HG02840 (cell line): Measurements from ENCODE around the gene RAD51AP1.
"Not testable (repeated sequence)": the region's sequence is repeated elsewhere in the genome, so short reads cannot be mapped to it uniquely, and the experiment has no call there.

Experiments used
- ATAC-seq: cut with Tn5 transposase; IDR thresholded peaks from one replicate; pipeline ENCODE4 v1.9.1; 2021; ENCODE audit warnings: mild to moderate bottlenecking, moderate library complexity, moderate number of reproducible peaks; ENCODE audit not compliant: unreplicated experiment, low FRiP score

RAD51AP1 gene, protein sequence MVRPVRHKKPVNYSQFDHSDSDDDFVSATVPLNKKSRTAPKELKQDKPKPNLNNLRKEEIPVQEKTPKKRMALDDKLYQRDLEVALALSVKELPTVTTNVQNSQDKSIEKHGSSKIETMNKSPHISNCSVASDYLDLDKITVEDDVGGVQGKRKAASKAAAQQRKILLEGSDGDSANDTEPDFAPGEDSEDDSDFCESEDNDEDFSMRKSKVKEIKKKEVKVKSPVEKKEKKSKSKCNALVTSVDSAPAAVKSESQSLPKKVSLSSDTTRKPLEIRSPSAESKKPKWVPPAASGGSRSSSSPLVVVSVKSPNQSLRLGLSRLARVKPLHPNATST

DNA sequence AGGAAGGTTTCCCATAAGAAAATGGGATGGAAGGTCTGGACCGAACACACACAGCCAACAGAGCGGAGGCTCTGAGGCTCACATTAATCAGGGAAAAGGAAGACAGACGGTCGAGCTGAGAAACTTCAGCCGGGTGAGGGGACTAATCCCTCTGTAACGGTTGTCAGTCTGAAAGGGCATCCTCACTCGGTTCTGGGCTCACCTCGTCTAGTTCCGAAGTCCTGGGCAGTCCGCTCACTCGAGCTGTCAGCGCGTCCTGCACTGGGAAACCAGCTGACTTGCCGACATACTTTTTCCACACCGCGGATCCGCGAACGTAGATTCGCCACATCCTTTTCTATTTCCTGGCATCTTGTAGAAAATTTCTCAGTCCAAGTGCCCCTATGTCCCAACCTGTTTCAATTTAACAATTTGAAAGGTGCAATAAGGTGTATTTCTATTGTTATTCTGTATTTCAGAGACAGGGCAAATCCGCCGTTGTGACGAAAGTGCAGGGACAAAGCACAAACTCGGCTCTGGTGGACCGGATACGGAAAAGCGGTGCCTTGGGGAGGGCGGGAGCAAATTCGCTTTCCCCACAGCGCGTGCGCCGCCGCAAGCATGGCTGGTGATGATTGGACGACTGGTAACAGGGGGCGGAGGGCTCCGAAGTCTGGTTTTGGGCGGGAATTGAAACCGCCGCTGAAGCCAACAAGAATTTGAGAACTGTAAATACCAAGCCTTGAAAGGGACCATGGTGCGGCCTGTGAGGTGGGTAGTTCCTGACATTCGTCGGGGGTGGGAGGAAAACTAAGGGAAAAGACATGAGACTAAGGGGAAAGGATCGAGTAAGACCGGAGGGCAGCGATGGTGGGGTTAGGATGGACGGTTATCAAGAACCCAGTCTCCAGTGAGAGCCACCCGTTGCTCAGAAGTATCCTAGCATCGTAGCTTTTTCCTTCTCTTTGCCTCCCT is at the start of gene RAD51AP1:
RAD51AP1 (plus strand) TSS at position 684 of the 954 bp plus-strand sequence; CDS start at position 734, 50 bp downstream.
- ATAC-seq: peak; percentile 85

DNA sequence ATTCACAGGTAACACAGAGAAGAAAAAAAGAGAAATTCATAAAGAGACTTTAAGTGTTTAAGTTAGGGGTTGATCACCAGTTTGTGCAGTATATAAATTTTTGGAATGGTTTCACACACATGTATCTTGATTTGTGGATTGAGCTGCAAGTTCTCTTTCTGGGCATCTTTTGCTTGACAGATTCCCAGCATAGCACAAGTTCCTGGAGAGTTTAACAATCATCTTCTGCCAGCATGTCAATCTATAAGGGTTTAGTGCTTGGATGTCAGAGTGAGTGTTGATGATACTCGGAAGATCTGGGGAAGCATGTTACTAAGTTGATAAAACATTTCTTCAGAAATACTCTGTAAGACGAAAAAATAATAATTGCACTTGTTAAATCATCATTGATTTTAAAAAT is 49.1 kb upstream of the RAD51AP1 start:
- no peak for ATAC-seq

DNA sequence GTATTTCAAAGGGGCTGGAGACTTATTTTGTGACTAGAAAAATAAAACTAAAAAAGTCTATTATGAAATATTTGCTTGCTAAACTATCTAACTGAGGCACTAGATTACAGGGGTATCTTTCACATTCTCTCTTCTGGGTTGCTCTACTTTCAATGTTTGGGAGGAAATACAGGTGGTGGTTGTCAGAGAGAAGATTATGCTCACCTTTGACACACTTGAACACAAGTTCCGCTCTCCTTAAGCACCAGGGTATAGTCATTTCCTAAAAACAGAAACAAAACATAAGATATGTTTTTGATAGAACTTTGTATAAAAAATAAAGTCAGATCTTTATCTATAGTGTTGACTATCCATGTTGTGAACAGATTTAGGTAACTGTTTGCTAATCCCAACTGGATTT is 47.7 kb upstream of the RAD51AP1 start:
- no peak for ATAC-seq

DNA sequence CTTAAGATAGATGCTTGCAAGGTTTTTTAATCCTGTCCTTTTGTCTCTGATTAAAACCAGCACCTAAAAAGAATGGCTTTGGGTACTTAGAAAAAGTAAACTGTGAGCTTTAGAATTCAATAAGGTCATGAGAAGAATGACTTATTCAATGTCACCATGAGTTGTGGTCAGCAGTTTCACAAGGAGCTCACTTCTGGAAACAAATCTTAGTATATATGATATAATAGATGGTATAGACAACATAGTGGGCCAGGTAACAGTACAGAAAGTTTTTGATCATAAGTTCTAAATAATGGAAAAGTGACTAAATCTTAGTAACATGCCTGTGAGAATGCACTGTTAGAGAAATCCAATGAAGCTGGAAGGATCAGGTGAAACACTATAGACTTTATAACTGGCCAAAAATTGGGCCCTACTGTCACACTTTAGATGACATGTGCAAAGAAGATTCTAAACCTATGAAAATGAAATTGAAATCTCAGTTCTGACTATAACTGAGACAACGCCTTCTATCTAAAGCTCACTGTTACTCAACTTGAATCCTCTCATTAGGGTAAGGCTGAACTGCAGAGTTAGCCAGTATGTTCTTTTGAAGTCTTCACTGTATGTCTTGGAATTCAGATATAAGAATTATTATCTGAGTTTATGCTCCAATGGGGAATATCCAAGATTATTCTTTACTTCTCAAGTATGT is 42.4 kb upstream of the RAD51AP1 start:
- ATAC-seq: no peak

DNA sequence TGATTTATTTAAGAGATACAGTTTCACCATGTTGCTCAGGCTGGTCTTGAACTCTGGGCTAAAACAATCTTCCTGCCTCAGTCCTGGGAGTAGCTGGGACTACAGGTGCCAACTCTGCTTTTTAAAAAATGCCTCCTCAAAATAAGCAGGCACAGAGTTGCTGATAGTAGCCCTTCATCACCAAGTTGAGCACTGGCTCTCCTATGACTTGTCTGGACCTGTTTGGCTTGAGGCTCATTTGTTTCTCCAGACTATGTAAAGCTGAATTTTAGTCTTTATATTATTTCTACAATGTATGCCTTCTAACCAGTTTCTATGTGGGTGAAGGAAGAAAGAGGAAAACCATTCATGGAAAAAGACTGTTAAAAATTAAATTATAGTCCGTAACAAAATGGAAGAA is 39.5 kb upstream of the RAD51AP1 start:
- ATAC-seq: no peak

DNA sequence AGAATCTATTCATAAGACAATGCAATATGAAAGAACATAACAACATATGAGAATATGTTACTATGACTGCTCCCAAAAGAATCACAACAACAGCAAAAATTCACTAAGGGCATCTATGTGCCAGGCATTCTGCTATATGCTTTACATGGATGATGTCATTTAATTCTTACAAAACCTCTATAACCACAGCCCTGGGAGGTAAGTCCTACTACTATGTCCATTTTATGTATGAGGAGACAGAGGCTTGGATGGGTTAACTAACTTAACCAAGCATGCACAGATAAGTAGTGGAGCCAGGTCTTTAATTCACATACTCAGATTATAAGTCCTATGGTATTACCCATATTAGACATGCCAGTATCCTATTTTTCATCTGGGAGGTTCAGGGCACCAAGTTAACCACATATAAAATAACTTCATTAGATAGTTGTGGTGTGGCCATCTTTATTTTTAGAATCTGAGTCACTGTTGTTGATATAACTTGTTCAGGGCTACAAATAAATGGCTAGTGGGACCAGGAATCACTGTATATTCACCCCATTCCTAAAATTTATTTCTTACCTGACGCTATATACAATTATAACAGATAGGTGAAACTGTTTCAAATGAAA is 33.2 kb upstream of the RAD51AP1 start:
- no peak for ATAC-seq

DNA sequence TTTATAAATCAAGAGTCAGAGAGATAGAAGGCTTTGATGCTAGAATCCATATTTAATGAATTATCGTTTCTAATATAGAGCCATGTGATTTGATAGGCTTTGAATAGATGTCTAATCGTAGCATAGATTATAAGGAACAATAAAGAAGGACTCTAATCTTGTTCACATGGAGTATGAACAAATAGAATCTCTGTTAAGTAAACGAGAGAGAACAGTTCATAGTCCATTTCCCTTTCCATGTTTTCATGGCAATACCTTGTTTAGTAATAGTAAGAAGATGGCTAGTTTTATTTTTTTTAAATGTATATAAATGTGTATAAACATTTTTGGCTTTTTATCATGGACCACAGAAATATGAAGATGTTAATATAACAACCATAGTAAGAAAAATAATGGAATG is 32.3 kb upstream of the RAD51AP1 start:
- ATAC-seq: no peak

DNA sequence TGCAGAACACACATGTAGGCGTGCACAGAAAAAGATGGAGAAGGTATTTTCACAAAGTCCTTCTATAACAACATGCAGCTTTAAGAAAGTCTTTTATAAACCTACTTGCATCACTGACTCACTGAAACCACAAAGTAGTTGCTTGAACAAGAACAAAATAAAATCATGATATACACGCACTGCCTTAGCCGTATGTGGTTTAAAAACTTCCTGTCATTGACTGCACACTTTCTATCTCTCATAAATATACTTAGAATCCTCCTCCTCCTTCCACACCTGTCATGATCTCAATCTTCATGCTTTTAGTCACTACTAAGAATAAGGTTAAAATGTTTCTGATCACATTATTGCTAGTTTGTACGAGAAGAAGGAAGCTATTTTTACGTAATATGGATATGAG is 31.8 kb upstream of the RAD51AP1 start:
- ATAC-seq: no peak

DNA sequence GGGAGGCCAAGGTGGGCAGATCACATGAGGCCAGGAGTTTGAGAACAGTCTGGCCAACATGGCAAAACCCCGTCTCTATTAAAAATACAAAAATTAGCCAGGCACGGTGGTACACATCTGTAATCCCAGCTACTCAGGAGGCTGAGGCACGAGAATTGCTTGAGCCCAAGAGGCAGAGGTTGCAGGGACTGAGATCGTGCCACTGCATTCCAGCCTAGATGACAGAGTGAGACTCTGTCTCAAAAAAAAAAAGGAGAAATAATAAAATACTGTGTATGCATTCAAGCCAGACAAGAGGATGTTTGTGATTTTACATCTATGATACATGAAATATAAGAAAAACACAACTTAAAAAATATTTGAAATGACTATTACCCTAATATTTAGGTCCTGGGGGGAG is 30.2 kb upstream of the RAD51AP1 start:
- ATAC-seq: not testable (repeated sequence)

DNA sequence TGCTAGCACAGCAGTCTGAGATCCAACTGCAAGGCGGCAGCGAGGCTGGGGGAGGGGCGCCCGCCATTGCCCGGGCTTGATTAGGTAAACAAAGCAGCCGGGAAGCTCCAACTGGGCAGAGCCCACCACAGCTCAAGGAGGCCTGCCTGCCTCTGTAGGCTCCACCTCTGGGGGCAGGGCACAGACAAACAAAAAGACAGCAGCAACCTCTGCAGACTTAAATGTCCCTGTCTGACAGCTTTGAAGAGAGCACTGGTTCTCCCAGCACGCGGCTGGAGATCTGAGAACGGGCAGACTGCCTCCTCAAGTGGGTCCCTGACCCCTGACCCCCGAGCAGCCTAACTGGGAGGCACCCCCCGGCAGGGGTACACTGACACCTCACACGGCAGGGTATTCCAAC is 29.4 kb upstream of the RAD51AP1 start:
- not testable (repeated sequence) for ATAC-seq

DNA sequence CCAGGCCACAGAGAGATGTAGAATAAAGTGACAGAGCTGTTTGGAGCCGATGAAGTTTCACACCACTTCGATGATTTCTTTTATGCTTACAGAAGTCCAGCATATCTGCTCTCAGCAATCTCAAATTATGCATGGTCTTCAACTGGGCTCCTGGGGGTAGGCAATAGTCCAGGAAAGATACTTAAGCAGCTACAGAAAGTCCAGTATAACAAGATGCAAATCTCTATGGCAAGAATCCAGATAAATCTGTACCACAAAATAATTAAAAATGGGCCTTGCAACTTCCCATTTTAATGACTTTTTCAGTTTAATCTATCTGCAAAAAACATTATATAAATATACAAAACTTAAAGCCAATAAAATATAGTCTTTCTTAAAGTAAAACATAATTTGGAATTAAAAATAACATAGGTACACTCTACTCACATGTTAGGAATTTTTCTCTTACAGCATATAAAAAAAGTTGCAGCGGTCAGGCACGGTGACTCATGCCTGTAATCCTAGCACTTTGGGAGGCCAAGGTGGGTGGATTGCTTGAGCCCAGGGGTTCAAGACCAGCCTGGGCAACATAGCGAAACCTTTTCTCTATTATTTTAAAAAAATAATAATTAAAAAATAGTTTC is 20.5 kb upstream of the RAD51AP1 start:
- no peak for ATAC-seq

DNA sequence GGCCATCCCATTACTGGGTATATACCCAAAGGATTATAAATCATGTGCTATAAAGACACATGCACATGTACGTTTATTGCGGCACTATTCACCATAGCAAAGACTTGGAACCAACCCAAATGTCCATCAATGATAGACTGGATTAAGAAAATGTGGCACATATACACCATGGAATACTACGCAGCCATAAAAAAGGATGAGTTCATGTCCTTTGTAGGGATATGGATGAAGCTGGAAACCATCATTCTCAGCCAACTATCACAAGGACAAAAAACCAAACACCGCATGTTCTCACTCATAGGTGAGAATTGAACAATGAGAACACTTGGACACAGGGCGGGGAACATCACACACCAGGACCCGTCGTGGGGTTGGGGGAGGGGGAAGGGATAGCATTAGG is 15.2 kb upstream of the RAD51AP1 start:
- not testable (repeated sequence) for ATAC-seq

DNA sequence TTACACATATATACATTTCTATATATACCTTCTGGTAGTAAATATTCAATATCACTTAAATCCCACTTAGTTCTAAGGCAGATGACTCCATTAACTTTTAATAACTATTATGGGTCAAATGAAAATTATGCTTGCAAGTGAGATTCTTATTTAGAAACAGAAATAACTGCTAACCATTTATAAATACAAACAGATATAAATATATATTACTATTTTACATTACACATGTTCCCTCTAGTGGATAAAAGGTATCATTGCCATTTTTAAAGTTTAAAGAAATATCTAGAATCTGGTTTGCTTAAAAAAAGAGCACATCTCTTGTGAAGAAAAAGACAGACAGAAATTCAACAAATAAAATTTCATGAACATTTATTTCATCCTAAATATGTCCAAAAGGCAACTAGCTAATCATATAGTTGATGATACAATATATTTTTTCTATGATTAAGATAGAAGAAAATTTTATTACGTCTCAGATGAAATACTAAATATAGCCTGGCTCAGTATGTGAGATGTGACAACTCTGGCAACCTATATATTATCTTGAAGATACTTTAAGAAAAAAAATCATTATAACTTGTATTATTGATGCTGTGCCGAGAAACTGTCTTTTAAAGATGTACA is 11.7 kb upstream of the RAD51AP1 start:
- no peak for ATAC-seq

DNA sequence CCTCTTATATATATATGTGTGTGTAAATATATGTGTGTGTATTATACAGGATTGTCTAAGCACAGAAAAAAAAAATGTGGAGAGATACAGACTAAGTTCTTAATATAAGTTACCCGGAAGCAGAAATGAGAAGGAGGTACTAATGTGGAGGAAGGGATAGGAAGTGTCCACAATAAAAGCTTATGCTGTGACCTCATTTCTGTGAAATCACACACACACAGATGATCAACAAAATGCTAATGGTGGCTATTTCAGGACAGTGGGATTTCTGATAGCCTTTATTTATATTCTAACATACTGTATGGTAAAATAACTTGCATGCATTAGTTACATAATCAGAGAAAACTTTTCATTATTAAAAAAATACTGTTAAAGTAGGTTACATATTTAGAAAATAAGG is 8.5 kb upstream of the RAD51AP1 start:
- no peak for ATAC-seq

DNA sequence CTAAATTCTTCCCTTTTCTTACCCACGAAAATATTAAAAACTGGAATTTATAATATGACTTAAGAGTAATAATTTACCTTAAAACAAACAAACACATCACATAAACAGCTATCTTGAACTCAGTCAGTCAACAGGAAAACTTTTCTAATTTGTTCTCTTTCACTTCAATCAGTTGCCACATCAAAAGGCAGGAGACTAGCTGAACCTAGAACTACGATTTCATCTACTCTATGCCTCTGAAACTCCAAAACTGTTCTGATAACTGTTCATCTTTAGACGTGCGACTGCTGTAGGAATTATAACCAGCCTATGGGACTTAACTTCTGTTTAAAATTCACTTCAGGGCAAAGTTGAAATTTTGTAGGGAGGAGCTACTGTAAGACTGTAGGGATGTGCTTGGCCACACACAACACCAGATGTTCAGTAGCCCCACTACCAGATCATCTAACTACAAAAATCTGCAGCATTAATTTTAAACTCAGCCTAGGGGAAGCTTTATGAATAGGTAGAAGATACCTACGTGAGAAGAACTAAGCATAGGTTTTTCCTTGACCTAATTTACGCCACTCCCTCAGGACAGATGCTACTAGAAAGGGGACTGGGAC is 7.6 kb upstream of the RAD51AP1 start:
- no peak for ATAC-seq

DNA sequence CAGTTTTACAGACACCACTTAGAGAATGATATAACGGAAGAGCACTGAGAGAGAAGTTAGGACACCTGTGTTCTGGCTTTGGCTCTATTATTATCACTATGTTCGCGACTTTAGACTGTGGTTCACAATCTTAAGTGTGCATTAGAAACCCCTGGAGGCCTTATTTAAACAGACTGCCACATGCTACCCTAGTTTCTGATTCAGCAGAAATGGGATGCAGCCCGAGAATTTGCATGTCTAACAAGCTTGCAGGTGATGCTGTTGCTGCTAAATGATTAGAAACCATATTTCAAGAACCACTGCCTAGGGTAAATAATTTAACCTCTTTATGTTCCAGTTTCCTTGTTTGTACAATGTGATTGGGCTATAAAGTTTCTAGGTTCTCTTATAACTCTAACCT is 3.6 kb upstream of the RAD51AP1 start:
- no peak for ATAC-seq

DNA sequence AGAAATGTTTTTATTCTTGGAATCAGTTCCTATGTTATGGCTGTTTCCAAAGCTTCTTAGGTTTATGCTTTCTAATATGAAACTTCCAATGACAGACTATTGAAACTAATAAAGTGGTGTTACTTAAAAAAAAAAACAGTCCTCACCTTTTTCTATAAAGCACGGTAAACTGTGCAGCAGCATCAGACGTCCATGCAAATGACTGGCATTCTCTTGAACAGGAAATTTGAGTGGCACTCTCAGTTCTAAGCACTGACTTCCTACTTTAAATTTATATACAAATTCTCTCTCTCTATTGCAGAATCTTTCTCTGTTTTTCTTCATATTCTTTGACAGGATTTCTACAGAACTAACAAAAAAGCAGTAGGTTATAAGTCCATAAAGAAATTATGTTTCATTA is 2.8 kb upstream of the RAD51AP1 start:
- ATAC-seq: no peak

DNA sequence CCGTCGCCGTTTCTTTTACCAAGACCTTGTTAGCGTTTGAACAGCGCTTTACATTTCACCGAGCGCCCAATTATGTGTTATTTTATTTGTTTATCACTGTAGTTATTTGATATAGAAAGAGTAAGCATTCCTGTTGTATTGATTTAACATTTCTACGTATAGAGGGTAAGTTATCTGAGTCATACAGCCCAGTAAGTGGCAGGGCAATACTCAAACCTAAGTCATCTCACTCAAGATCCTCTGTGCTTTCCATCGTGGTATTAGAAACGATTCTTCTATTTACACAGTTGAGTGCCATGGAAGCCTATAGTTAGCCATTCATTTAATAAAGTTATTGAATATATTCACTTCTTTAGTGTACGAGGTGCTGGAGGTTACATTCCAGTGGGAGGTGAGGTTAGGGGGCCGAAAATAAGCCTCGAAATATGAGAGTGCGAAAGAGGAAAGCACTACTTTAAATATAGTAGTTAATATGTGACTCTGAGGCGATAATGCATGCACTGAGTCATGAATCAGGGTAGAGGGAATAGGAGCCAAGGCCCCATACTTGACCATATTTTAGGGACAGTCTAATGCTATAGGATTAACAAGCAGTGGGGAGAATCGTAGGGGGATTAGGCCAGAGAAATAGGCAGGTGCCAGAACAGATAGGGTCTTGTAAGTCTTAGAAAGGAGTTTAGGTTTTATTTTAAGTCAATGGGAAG is 629 bp downstream of the RAD51AP1 start:
- ATAC-seq: no peak

DNA sequence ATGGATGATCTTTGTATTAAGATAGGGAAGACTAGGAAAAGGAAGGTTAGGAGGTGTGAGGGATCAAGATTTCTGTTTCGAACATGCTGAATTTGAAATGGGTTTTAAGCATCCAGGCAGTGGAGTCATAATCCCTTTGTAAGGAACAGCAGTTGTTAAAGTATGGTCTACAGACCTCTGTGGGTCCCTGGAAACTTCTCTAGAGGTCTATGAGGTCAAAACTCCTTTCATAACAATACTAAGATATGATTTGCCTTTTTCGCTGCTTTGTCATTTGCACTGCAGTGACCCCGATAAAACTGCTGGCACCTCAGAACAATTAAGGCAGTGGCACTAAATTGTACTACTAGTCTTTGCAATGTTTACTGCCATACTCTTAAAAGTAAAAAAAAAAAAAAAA is 1.5 kb downstream of the RAD51AP1 start:
- no peak for ATAC-seq
